Globus pallidus (tissue), 1 donor: ENCODE results near the gene GAPDHS.

ENCODE experiments used
- DNase-seq: peaks from one replicate; pipeline ENCODE4 v3.0.0-alpha.2; 2015; ENCODE audit warnings: low spot score

Gene GAPDHS

GRCh38 chr19:35557539-35558399 is 24.5 kb downstream of the GAPDHS start:
- no peak for DNase-seq

- no peak for DNase-seq
Observed at GRCh38 chr19:35558400-35559280, 25.4 kb downstream of the GAPDHS start.

GRCh38 chr19:35559281-35559659 is 26.0 kb downstream of the GAPDHS start:
- DNase-seq, result no peak

GRCh38 chr19:35559781-35560180 is 26.5 kb downstream of the GAPDHS start:
- DNase-seq, result no peak

GRCh38 chr19:35560271-35560670 is 27.0 kb downstream of the GAPDHS start:
- DNase-seq, result no peak

GRCh38 chr19:35560677-35561076 is 27.4 kb downstream of the GAPDHS start:
- DNase-seq, result no peak

- DNase-seq, result no peak
Observed at GRCh38 chr19:35561436-35561835, 28.2 kb downstream of the GAPDHS start.

GRCh38 chr19:35562336-35562735 is 29.1 kb downstream of the GAPDHS start:
- no peak for DNase-seq

- no peak for DNase-seq
Observed at GRCh38 chr19:35562776-35563175, 29.5 kb downstream of the GAPDHS start.

GRCh38 chr19:35563207-35563829 is 30.1 kb downstream of the GAPDHS start, which contains the start of gene ATP4A:
ATP4A (minus strand) TSS chr19:35563658; CDS start chr19:35563629, 29 bp downstream.
- DNase-seq, result no peak

GRCh38 chr19:35565016-35565856 is 32.0 kb downstream of the GAPDHS start:
- no peak for DNase-seq

GRCh38 chr19:35566738-35567137 is 33.5 kb downstream of the GAPDHS start:
- DNase-seq, result no peak

- no peak for DNase-seq
Observed at GRCh38 chr19:35569281-35569781, 36.1 kb downstream of the GAPDHS start.

- DNase-seq, result no peak
Observed at GRCh38 chr19:35571406-35571965, 38.2 kb downstream of the GAPDHS start.

- DNase-seq, result no peak
Observed at GRCh38 chr19:35577918-35578317, 44.7 kb downstream of the GAPDHS start.

GRCh38 chr19:35578707-35579106 is 45.5 kb downstream of the GAPDHS start:
- DNase-seq, result no peak

- DNase-seq, result no peak
Observed at GRCh38 chr19:35582760-35583159, 49.5 kb downstream of the GAPDHS start.

GRCh38 chr19:35585848-35586247 is 52.6 kb downstream of the GAPDHS start, which contains the start of gene PMIS2:
PMIS2 (plus strand) TSS chr19:35586173; CDS start chr19:35586260, 87 bp downstream.
- DNase-seq, result no peak

GRCh38 chr19:35587321-35587720 is 54.1 kb downstream of the GAPDHS start:
- no peak for DNase-seq

GRCh38 chr19:35590875-35591274 is 57.6 kb downstream of the GAPDHS start:
- no peak for DNase-seq

GRCh38 chr19:35592226-35592625 is 59.0 kb downstream of the GAPDHS start:
- peak; percentile 5 for DNase-seq
